ENCODE measurements around the gene MFNG.

Gene MFNG

DNA sequence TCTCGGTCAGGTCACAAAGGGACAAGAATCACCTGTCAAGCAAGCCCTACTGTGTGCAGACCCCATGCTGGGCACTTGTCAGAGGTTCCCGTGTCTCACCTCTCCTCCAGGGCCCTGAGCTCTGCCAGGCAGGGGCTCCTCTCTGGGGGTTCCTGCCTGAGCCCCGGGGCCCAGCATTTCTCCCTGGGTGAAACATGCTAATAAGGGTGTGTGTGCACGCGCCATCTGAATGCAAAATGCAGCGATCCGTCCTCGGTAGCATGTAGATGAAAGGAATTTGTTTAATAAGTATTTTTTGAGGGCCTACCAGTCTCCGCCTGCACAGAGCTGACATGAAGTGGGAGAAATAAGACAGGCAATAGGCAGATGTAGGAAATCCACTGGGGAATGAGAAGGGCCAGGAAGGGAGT lies 64.7 kb downstream of the MFNG start:
- no peak for DNase-seq (ENCODE audit: low read depth)

DNA sequence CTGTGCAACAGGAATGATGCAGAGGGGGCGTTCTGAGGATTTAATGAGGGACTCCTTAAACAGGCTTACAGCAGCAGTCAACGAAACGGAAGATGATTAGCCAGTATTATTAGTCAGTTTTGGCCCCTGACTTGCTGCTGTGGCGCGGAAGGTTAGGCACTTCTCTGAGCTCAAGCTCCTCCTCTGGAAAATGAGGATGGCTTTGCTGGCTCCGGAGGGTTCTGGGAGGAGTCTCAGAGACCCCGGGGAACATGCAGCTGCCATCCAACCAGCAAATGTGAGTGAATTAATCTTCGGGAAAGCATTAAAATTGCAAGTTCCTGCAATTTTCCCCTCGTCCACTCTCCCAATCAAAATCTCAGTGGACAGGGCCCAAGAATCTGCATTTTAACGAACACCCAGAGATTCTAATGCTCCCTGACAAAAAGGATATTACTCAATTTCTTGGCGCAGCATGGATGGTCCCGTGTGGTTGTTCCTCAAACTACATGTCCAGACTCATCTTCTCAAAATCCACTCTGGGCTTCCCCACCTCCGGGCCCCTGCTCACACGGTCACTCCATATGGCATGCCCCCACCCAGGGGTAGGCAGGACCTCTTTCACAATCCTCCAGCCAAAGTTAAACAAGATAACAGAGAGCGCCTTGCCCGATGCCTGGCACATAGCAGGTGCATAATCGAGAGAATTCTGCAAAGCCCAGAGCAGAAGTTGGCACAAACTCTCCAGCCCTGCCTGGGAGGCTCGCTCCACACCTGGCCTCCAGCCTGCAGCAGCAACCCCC lies 65.3 kb downstream of the MFNG start:
- DNase-seq (ENCODE audit: low read depth), result no peak

DNA sequence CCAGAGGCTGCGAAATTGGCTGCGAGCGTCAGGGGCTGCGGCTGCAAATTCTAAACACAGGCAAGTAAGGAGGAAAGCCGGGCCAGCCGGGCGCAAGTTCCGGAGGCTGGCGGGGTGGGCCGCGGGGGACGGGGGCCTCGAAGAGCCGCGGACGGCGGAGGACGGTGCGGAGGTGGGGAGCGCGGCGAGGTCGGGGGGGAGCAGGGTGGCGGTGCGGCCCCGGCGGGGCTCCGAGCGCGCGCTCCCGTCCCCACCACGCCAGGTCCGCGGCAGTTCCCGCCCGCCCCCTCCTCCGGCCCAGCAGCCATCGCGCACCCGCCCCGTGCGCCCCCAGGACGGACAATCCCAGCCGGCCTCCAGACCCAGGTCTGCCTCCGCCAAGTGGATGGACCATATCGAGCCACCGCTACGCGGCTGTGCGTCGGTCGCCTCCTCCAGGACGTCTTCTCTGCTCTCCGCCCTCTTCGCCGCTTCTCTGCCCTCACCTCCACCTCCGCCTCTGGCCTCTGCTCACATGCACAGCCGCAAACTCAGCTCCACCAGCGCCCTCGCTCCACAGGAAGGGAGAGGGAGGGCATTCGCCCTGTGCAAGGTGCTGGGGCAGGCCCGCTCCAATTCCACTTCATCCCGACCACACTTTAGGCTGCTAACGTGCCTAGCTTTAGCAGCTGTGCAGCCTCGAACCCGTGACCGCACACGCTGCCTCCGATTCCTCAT lies 66.1 kb downstream of the MFNG start:
- DNase-seq (ENCODE audit: low read depth), result no peak

DNA sequence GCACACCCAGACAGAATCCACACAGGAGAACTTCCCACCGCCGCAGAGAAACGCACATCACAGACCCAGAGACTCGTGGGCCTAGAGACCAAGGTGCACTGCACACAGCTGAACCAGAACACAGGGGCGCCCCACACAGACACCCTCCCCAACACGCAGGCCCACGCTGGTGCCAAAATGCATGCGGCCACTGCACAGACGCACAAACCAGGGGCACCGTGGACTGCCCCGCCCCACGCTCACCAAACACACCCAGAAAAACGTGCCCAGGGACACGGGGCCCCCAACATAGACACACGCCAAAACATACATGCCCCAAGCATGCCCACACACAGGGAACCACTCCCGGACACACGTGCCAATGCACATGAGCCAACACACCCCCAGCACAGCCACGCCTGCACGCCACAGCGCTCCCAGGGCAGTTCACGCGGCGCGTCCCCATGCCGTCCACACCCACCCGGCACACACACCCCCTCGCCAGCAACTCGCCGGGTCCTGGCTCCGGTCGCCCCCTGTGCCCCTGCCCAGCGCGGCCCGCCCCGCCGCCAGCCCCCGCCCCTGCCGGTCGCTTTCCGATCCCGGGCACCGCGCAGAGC lies 66.7 kb downstream of the MFNG start:
- no peak for DNase-seq (ENCODE audit: low read depth)
